ENCODE data around the gene CPNE8. TPM values are rescaled to one million over a fixed set of nuclear protein-coding genes. Genes with fewer than 3 reads are reported as not detected.

Gene CPNE8
- total RNA-seq, 2 experiments from 2014 or later: 2.4 to 3.9 TPM

GRCh38 chr12:38720661-38721060 is 184.7 kb downstream of the CPNE8 start:
- Mint-ChIP-seq H3K36me3 (no peaks in the 10 kb centered on the region), H3K4me3 (no peak overlapping the region), H3K27me3 (no peaks in the 10 kb centered on the region), H3K27ac (no peak overlapping the region), H3K9me3 (ENCODE audit: low read depth) (peaks cover 6% of the 10 kb centered on the region), H3K4me1 (no peaks in the 10 kb centered on the region)
- no peak for DNase-seq
- CTCF ChIA-PET: interaction anchor here (1.1 kb wide), 1 partner anchor 8 kb away, joined by 3 read pairs; no protein-coding TSS in a partner anchor
- no peak for ATAC-seq

GRCh38 chr12:38713294-38713693 is 192.1 kb downstream of the CPNE8 start:
- H3K27ac Mint-ChIP-seq: no peak overlapping the region
- no peak overlapping the region for H3K4me3 Mint-ChIP-seq
- ATAC-seq (no peak), DNase-seq (no peak)
- no peaks in the 10 kb centered on the region for H3K4me1 Mint-ChIP-seq
- no peaks in the 10 kb centered on the region for H3K9me3 Mint-ChIP-seq (ENCODE audit: low read depth)
- no peaks in the 10 kb centered on the region for H3K36me3 Mint-ChIP-seq
- H3K27me3 Mint-ChIP-seq: no peaks in the 10 kb centered on the region
- CTCF ChIA-PET: no interaction called here

- Mint-ChIP-seq H3K36me3 (no peaks in the 10 kb centered on the region), H3K4me1 (no peaks in the 10 kb centered on the region), H3K9me3 (ENCODE audit: low read depth) (no peaks in the 10 kb centered on the region), H3K4me3 (no peak overlapping the region), H3K27me3 (no peaks in the 10 kb centered on the region), H3K27ac (no peak overlapping the region)
- ATAC-seq (no peak), DNase-seq (no peak)
- CTCF ChIA-PET: no interaction called here
Measured at GRCh38 chr12:38711054-38711453, 194.3 kb downstream of the CPNE8 start.

- H3K27ac Mint-ChIP-seq: no peak overlapping the region
- H3K4me3 Mint-ChIP-seq: no peak overlapping the region
Measured at GRCh38 chr12:38708466-38708865, 196.9 kb downstream of the CPNE8 start.

GRCh38 chr12:38707648-38708047 is 197.7 kb downstream of the CPNE8 start:
- H3K4me3 Mint-ChIP-seq: no peak overlapping the region
- no peaks in the 10 kb centered on the region for H3K36me3 Mint-ChIP-seq
- no peaks in the 10 kb centered on the region for H3K9me3 Mint-ChIP-seq (ENCODE audit: low read depth)
- DNase-seq (no peak), ATAC-seq (no peak)
- H3K4me1 Mint-ChIP-seq: no peaks in the 10 kb centered on the region
- no peak overlapping the region for H3K27ac Mint-ChIP-seq
- CTCF ChIA-PET: no interaction called here
- H3K27me3 Mint-ChIP-seq: no peaks in the 10 kb centered on the region

More at GRCh38 chr12:38708466-38708865, 196.9 kb downstream of the CPNE8 start:
- Mint-ChIP-seq H3K4me1 (no peaks in the 10 kb centered on the region), H3K27me3 (no peaks in the 10 kb centered on the region), H3K9me3 (ENCODE audit: low read depth) (no peaks in the 10 kb centered on the region), H3K36me3 (no peaks in the 10 kb centered on the region)
- CTCF ChIA-PET: no interaction called here
- DNase-seq: no peak
- no peak for ATAC-seq

GRCh38 chr12:38697289-38697688 is 208.1 kb downstream of the CPNE8 start:
- DNase-seq (no peak), ATAC-seq (no peak)
- Mint-ChIP-seq H3K9me3 (ENCODE audit: low read depth) (peaks cover 6% of the 10 kb centered on the region), H3K4me3 (no peak overlapping the region), H3K27me3 (no peaks in the 10 kb centered on the region), H3K27ac (no peak overlapping the region), H3K36me3 (no peaks in the 10 kb centered on the region), H3K4me1 (no peaks in the 10 kb centered on the region)
- CTCF ChIA-PET: no interaction called here

DNA sequence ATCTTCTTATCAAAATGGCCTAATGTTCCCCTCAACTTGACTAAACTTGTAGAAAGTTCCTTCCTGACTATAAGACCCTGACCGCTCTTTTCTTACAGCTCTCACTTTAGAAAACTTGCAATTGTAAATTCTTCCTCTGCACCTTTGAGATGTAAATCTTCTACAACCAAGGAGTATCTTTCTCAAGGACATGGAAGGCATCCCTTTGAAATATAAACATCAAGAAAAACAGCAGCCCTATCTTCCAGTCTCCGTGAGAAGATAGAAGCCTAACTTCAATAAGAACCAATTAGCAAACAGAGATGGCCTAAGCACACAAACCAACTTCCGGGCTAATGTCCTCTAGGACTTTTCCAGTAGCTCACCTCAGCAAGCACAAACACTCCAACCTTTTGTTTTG is 210.3 kb downstream of the CPNE8 start:
- Mint-ChIP-seq H3K27me3 (no peaks in the 10 kb centered on the region), H3K9me3 (ENCODE audit: low read depth) (no peaks in the 10 kb centered on the region), H3K36me3 (no peaks in the 10 kb centered on the region), H3K4me3 (no peak overlapping the region), H3K27ac (no peak overlapping the region), H3K4me1 (no peaks in the 10 kb centered on the region)
- no peak for ATAC-seq
- DNase-seq: no peak
- CTCF ChIA-PET: no interaction called here

DNA sequence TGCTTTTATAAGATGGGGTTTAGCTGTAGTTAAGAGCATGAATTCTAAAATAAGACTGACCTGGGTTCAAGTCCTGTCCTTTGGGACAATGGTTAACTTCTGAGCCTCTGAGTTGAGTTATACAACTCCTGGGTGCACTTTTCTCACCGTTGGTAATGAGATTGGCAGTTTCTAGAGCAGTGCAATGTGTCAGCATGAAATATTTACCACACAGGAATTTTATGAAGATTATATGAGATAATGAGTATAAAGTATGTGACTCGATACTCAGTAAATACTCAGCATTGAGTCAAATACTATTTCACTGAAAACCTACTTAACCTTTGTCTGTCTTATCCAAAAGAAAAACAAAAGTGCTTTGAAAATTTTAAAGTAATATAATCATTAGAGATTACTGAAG is 214.2 kb downstream of the CPNE8 start:
- H3K4me1 Mint-ChIP-seq: no peaks in the 10 kb centered on the region
- CTCF ChIA-PET: no interaction called here
- no peaks in the 10 kb centered on the region for H3K27me3 Mint-ChIP-seq
- ATAC-seq: no peak
- H3K9me3 Mint-ChIP-seq (ENCODE audit: low read depth): no peaks in the 10 kb centered on the region
- no peak overlapping the region for H3K4me3 Mint-ChIP-seq
- no peak for DNase-seq
- H3K36me3 Mint-ChIP-seq: no peaks in the 10 kb centered on the region
- no peak overlapping the region for H3K27ac Mint-ChIP-seq

GRCh38 chr12:38690646-38691045 is 214.7 kb downstream of the CPNE8 start:
- H3K27me3 Mint-ChIP-seq: no peaks in the 10 kb centered on the region
- no peaks in the 10 kb centered on the region for H3K36me3 Mint-ChIP-seq
- no peak overlapping the region for H3K4me3 Mint-ChIP-seq
- CTCF ChIA-PET: no interaction called here
- no peaks in the 10 kb centered on the region for H3K9me3 Mint-ChIP-seq (ENCODE audit: low read depth)
- H3K27ac Mint-ChIP-seq: no peak overlapping the region
- no peak for ATAC-seq
- no peaks in the 10 kb centered on the region for H3K4me1 Mint-ChIP-seq
- no peak for DNase-seq

- ATAC-seq: no peak
- no peak for DNase-seq
- CTCF ChIA-PET: no interaction called here
- no peaks in the 10 kb centered on the region for H3K9me3 Mint-ChIP-seq (ENCODE audit: low read depth)
- no peaks in the 10 kb centered on the region for H3K27me3 Mint-ChIP-seq
- no peak overlapping the region for H3K4me3 Mint-ChIP-seq
- no peaks in the 10 kb centered on the region for H3K4me1 Mint-ChIP-seq
- H3K36me3 Mint-ChIP-seq: no peaks in the 10 kb centered on the region
- no peak overlapping the region for H3K27ac Mint-ChIP-seq
Measured at GRCh38 chr12:38689704-38690103, 215.7 kb downstream of the CPNE8 start.

DNA sequence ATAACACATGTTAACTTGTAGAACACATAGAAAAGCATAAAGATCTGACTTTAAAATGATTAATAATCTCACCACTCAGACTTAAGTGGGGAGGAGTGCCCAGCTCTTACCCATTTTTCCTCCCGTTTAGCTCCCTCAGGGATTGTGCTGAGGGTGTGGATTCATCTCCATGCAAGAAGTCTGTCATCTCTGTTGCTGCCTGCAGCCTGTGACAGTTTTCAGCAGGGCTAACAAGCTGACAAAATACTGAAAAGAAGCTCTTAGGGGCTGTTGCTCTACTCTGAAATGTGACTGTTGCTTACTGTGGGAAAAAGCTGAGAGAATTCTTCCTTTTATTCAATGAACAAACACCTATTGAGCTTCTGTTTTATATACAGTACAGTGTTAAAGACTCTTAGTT is 216.2 kb downstream of the CPNE8 start:
- Mint-ChIP-seq H3K4me3 (no peak overlapping the region), H3K36me3 (no peaks in the 10 kb centered on the region), H3K9me3 (ENCODE audit: low read depth) (no peaks in the 10 kb centered on the region), H3K4me1 (no peaks in the 10 kb centered on the region), H3K27me3 (no peaks in the 10 kb centered on the region), H3K27ac (no peak overlapping the region)
- CTCF ChIA-PET: no interaction called here
- ATAC-seq (no peak), DNase-seq (no peak)

- DNase-seq: no peak
Measured at GRCh38 chr12:38682521-38682920, 222.9 kb downstream of the CPNE8 start.

GRCh38 chr12:38669530-38669929 is 235.9 kb downstream of the CPNE8 start:
- CTCF ChIA-PET: no interaction called here
- no peak overlapping the region for H3K27ac Mint-ChIP-seq
- DNase-seq: no peak
- no peaks in the 10 kb centered on the region for H3K27me3 Mint-ChIP-seq
- no peaks in the 10 kb centered on the region for H3K4me1 Mint-ChIP-seq
- no peak overlapping the region for H3K4me3 Mint-ChIP-seq
- no peak for ATAC-seq
- peaks cover 3% of the 10 kb centered on the region for H3K9me3 Mint-ChIP-seq (ENCODE audit: low read depth)
- H3K36me3 Mint-ChIP-seq: no peaks in the 10 kb centered on the region

More at GRCh38 chr12:38682521-38682920, 222.9 kb downstream of the CPNE8 start:
- no peak for ATAC-seq
- Mint-ChIP-seq H3K27ac (no peak overlapping the region), H3K4me1 (no peaks in the 10 kb centered on the region), H3K36me3 (no peaks in the 10 kb centered on the region), H3K4me3 (no peak overlapping the region), H3K27me3 (no peaks in the 10 kb centered on the region), H3K9me3 (ENCODE audit: low read depth) (no peaks in the 10 kb centered on the region)
- CTCF ChIA-PET: no interaction called here

GRCh38 chr12:38669081-38669480 is 236.3 kb downstream of the CPNE8 start:
- no peak for DNase-seq
- CTCF ChIA-PET: no interaction called here
- H3K9me3 Mint-ChIP-seq (ENCODE audit: low read depth): peaks cover 3% of the 10 kb centered on the region
- H3K27ac Mint-ChIP-seq: no peak overlapping the region
- no peaks in the 10 kb centered on the region for H3K27me3 Mint-ChIP-seq
- no peak overlapping the region for H3K4me3 Mint-ChIP-seq
- H3K36me3 Mint-ChIP-seq: no peaks in the 10 kb centered on the region
- no peak for ATAC-seq
- H3K4me1 Mint-ChIP-seq: no peaks in the 10 kb centered on the region

DNA sequence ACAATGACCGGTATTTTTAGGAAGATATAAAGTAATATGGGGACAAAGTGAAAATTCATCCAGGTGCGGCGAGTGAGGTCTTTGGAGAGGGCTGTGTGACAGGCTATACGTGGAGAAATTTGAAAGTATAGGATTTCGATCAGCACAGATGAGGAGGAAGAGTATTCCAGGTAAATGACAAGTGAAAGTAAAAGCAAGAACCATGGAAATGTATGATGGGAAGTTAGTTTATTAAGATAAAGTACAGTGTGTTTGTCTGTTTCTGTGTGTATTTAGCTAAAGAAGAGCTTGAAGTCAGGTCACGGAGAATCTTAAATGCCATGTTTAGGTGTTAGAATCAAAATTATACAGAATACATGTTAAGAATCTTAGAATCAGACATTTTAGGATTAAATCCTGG is 239.0 kb downstream of the CPNE8 start:
- Mint-ChIP-seq H3K4me1 (no peaks in the 10 kb centered on the region), H3K27ac (no peak overlapping the region), H3K9me3 (ENCODE audit: low read depth) (peaks cover 4% of the 10 kb centered on the region), H3K36me3 (no peaks in the 10 kb centered on the region), H3K27me3 (no peaks in the 10 kb centered on the region), H3K4me3 (no peak overlapping the region)
- ATAC-seq: no peak
- DNase-seq: no peak
- CTCF ChIA-PET: no interaction called here

Data from activated CD8-positive, alpha-beta memory T cell treated with anti-CD3 and anti-CD28 coated beads, Interleukin-2, amount 10 ng/mL, durations not matched to agents 7 days and 5 days (primary cell).